SW480 (cell line): ENCODE data around the gene COL26A1.
"Not testable (repeated sequence)": the region's sequence is repeated elsewhere in the genome, so short reads cannot be mapped to it uniquely, and the experiment has no call there.

Experiments
- DNase-seq: peaks from one replicate; pipeline ENCODE4 v3.0.0-alpha.2; 2016; ENCODE audit warnings: low spot score

The COL26A1 gene

GRCh38 chr7:101362334-101363195, at the start of gene COL26A1:
Gene COL26A1 (plus strand): TSS chr7:101362875. CDS start chr7:101363033, 158 bp downstream.
- peak; percentile 55 for DNase-seq

GRCh38 chr7:101315336-101315735, 47.3 kb upstream of the COL26A1 start:
- peak; percentile 54 for DNase-seq

- DNase-seq: no peak
Observed at GRCh38 chr7:101319401-101319800, 43.3 kb upstream of the COL26A1 start.

DNA sequence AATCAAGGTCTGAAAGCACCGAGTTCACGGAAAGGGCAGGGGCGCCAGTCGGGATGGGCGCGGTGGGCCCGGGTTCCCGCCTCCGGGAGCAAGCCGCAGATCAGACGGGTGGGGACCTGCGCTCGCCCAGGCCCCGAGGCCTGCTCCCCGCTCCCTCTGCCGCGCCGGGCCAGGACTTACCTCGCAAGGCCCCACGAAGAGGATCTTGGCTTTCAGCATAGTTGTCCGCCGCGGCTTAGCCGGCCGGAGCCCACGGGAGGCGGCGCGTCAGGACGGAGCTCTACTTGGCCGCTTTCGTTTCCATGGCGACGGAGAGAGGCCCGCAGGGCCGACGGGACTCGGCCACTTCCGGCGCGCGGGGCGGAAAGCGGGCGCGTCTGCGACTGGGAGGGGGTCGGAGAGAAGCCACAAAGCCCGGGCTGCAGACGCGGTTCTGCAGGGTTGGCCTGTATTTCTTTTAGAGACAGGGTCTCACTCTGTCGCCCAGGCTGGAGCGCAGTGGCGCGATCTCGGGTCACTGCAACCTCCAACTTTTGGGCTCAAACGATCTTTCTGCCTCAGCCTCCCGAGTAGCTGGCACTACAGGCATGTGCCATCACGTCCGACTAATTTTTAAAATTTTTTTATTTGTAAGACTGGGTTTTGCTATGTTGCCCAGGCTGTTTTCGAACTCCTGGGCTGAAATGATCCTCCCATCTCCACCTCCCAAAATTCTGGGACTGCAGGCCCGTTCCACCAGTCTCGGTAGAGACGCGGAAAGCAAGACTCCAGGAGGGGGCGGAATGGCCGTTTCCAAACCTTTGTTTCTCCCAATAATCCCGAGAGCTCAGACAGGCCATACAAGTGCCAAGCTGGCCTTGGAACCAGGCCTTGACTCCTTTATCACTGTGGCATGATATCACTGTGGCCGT, 40.9 kb upstream of the COL26A1 start, which contains the start of gene IFT22:
Gene IFT22 (minus strand): TSS at position 322 of the 911 bp plus-strand sequence. CDS start 103 bp downstream, at position 219.
- peak; percentile 93 for DNase-seq

DNA sequence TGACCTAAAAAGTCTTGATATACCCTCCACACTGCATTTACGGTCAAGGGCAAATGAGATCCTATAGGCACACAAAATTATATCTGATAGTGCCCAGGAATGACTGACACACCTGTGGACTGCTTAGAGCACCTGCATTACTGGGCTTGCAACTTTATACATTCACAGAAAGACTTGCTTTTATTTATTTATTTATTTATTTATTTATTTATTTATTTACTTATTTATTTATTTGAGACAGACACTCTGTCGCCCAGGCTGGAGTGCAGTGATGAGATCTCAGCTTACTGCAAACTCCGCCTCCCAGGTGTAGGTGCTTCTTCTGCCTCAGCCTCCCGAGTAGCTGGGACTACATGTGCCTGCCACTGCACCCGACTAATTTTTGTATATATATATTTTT, 34.5 kb upstream of the COL26A1 start:
- DNase-seq: no peak

GRCh38 chr7:101330011-101330484, 32.6 kb upstream of the COL26A1 start:
- no peak for DNase-seq

- DNase-seq: no peak
Observed at GRCh38 chr7:101332026-101332425, 30.6 kb upstream of the COL26A1 start.

DNA sequence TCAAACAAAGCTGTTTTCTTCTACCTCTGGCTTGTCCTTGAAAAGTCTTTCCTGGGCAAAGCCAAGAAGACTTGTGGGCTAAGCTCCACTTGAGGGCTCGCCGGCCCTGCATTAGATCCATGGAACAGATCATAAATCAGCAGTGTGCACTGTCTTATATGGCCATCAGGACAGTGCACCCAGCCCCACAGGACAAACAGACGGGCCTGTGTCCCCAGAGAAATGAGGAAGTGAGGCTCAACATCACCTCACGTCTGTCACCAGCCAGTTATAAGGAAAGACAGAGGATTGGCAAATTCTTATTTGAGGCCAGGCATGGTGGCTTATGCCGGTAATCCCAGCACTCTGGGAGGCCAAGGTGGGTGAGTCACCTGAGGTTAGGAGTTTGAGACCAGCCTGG, 28.8 kb upstream of the COL26A1 start:
- no peak for DNase-seq

GRCh38 chr7:101340379-101340778, 22.3 kb upstream of the COL26A1 start:
- DNase-seq: no peak

GRCh38 chr7:101342892-101343291, 19.8 kb upstream of the COL26A1 start:
- DNase-seq: no peak

DNA sequence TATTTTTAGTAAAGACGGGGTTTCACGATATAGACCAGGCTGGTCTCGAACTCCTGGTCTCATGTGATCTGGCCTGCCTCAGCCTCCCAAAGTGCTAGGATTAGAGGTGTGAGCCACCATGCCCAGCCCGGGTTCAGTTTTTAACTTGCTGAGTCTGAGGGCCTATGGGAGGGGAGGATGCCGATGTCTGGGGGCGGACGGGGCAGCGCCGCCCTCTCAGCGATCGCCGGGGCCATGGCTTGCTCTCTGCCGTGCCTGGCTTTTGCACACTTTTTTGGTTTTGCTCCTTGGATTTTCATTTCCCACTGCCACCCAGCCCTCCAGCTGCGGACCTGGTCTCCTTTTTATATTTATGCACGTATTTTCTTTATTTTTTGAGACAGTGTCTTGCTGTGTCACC, 15.2 kb upstream of the COL26A1 start:
- no peak for DNase-seq

GRCh38 chr7:101348456-101349067, 14.1 kb upstream of the COL26A1 start:
- DNase-seq: not testable (repeated sequence)

DNA sequence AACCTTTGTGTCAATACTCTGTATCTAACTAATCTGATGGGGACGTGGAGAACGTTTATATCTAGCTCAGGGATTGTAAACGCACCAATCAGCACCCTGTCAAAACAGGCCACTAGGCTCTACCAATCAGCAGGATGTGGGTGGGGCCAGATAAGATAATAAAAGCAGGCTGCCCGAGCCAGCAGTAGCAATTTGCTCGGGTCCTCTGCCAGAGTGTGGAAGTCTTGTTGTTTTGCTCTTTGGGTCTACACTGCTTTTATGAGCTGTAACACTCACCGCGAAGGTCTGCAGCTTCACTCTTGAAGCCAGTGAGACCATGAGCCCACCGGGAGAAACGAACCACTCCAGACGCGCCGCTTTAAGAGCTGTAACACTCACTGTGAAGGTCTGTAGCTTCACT, 13.4 kb upstream of the COL26A1 start:
- DNase-seq: not testable (repeated sequence)

DNA sequence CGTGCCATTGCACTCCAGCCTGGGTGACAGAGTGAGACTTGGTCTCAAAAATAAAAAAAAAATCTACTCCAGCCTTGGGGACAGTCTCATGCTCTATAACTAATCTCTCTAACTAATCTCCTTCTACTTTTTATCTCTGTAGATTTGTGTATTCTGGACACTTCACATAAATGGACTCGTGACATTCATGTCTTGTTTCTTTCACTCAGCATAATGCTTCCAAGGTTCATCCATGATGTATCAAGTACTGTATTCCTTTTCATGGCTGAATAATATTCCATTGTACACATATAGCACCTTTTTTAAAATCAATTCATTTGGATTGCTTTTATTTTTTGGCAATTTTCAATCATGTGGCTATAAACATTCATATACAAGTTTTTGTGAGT, 9.8 kb upstream of the COL26A1 start:
- no peak for DNase-seq

DNA sequence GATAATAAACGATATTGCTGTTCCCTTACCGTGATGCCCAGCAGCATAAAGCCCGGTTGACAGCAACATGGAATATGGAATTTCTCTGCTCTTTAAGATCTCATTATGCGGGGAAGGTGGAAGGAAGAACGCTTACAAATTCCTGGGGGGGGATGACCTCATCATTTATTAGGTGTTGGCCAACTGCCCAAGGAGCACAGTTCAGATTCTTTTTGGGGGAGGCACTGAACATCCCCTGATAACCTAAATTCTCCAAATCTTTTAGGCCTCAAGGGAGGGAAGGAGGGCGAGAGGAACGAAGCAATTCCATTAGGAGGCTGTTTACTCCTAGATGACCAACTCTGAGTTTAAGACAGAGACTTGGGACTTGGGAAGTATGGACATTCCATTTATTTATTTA, 5.2 kb upstream of the COL26A1 start:
- no peak for DNase-seq

GRCh38 chr7:101363196-101363733, 590 bp downstream of the COL26A1 start:
- DNase-seq: no peak

DNA sequence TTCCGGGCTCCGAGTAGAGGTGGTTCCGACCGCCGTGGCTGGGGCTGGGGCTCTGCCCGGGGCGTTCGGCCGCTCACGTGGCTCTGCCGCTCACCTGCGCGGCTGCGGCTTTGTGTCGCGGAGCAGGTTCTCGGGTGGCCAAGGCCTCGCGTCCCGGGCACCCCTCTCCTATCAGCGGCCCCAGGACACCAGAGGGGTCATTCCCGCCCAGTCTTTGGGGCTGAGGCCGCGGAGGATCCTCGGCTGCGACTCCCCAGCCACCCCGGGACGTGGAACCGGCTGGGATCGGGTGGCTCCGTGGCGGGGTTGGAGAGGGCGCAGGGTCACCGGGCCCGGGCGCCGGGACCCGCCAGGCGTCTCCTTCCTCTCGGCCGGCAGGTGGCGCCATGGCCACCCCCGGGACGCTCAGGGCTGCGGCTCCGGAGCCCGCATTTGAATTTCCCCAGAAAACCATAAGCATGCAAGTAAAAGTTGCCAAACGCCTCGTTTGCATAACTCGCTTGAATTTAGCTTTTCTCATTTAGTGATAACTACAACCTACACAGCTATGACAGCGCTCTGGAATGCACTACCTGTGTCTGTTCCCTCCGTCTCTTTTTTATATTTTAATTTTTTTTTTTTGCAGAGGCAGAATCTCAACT, 1.2 kb downstream of the COL26A1 start:
- DNase-seq: peak; percentile 81

GRCh38 chr7:101365956-101366355, 3.3 kb downstream of the COL26A1 start:
- DNase-seq: no peak

GRCh38 chr7:101367676-101368075, 5.0 kb downstream of the COL26A1 start:
- no peak for DNase-seq

DNA sequence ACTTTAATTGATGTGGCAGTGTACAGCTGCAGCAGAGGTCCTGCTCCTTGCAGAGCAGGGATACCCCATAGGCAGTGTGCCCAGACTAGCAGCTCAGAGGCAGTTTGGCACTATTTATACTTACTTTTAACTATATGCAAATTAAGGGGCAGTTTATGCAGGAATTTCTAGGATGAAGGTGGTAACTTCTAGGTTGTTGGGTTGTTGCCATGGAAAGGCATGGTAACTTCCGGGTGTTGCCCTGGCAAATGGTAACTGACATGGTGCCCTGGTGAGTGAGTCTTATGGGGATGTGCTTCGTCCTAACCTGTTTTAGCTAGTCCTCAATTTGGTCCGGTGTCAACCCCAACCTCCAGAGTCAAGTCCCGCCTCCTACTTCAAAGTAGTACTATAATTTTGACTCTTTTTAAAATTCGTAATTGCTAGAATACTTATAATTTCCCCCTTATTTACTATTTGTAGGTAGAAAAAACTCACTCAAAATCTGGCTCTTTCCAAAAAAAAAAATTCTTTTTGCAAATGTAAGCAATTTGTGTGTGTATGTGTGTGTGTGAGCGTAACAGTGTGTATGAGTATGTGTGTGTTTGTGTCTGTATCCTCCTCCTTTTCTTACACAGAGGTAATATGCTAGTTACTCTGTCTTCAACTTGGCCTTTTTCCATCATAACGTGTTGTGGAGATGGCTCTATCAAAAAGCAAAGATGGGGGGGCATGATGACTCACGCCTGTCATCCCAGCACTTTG, 5.9 kb downstream of the COL26A1 start:
- no peak for DNase-seq

GRCh38 chr7:101370836-101371235, 8.2 kb downstream of the COL26A1 start:
- DNase-seq: no peak
